Pancreas (tissue), 10 donors: ENCODE results near the gene ARHGAP4. TPM values are rescaled to one million over a fixed set of nuclear protein-coding genes. Genes with fewer than 3 reads are reported as not detected.
A peak's percentile ranks its signal among the peaks of the same experiment; 100 is the strongest.

Experiments used
- ATAC-seq, 4 donors: fragments of 200-7000 bp; cut with Tn5 transposase; one replicate each; pipeline versions ENCODE4 v1.8.0 to v1.9.1; 2020; ENCODE audit warnings: mild to moderate bottlenecking in 4 of 4, moderate library complexity in 4 of 4
- DNase-seq, 6 donors: peaks; one replicate each; pipeline ENCODE4 v3.0.0-alpha.2; 2020
- FAIRE-seq: peaks from 2 replicates; lab custom pipeline; 2012; peaks lifted over from hg19 to GRCh38; lab: Jason Lieb, UNC
- H3K27ac ChIP-seq, 4 donors: fragments of 200-600 bp; sonication (generic); 1 replicate in 3 of 4; 2 replicates in 1 of 4; pipeline versions ENCODE4 v1.5.0 to v1.8.0; 2020
- H3K27me3 ChIP-seq, 4 donors: fragments of 200-600 bp; one replicate each; pipeline ENCODE4 v1.8.0; 2021
- H3K36me3 ChIP-seq, 3 donors: fragments of 200-600 bp; sonication (generic) in 1 of 3; one replicate each; pipeline versions ENCODE4 v1.5.0 to v1.8.0; 2020 to 2021
- H3K4me1 ChIP-seq, 3 donors: fragments of 200-600 bp; one replicate each; pipeline ENCODE4 v1.8.0; 2021
- H3K4me3 ChIP-seq, 4 donors: fragments of 200-600 bp; sonication (generic) in 2 of 4; one replicate each; pipeline versions ENCODE4 v1.5.0 to v1.8.0; 2020 to 2021
- H3K9me3 ChIP-seq, 4 donors: fragments of 200-600 bp; one replicate each; pipeline ENCODE4 v1.8.0; 2021
- CTCF ChIP-seq, 4 donors: fragments of 200-600 bp; sonication (generic) in 3 of 4; IDR thresholded peaks; one replicate each; pipeline versions ENCODE4 v1.5.0 to v1.8.0; 2021; ENCODE audit warnings: antibody characterized with exemption in 4 of 4
- WGBS, 2 donors: extraction: QIAGEN DNeasy Blood & Tissue Kit; methylation state at CpG; one replicate each; pipeline ENCODE4 v1.1.7; 2013; 5-methylcytosine and 5-hydroxymethylcytosine counted together
- intact Hi-C, 3 donors: fragments of 100-400 bp; cut with DNase I; formaldehyde crosslinking; loops; one replicate each; pipeline versions ENCODE4 v1.11.1 to v1.14.2; 2022
- polyA plus RNA-seq, 2 donors: library from polyadenylated mRNA; stranded (reverse); fragments of 200-250 nt; gene quantifications; one replicate each; pipeline ENCODE4 v1.2.3, GENCODE V29; 2013
- total RNA-seq, 6 donors: library from RNA; stranded (reverse); fragmentation: NEBNext Ultra II Directional in 4 of 6; extraction: Animal tissue kit (Norgen Biotek cat#: 25700) in 4 of 6; gene quantifications; one replicate each; pipeline versions ENCODE4 v1.2.1 to v1.2.4, GENCODE V29; 2021 to 2023
- donor health status: healthy with polysubstance abuse.
- donor health status: DM: no; HTN: no; CAD: no; lungs with moderate emphysema.
- donor health status: DM: no; HTN: no; CAD: no.
- donor health status: control.
- donor health status: control.
- donor health status: Bipolar disorder and iron deficiency.
- donor health status: DM: yes; HTN: yes; CAD: no.
- donor health status: DM: no; HTN: no; CAD: no.
- donor health status: DM: no; HTN: no; CAD: no.
- donor health status: DM: yes; HTN: yes; CAD: no.

ARHGAP4 gene
- total and polyA plus RNA-seq, 8 donors = 1.9 to 71.7 (median 10.1) TPM

GRCh38 chrX:153969904-153970356, 43.9 kb upstream of the ARHGAP4 start:
- DNase-seq (peak in 3 of 6 donors; percentile 38 to 65 (median 62)), ATAC-seq (no peak), FAIRE-seq (no peak)
- Histone ChIP-seq H3K27me3 (no peaks in the 10 kb centered on the region), H3K4me3 (peak overlapping the region; percentile 2 to 92 (median 44)), H3K27ac (peak overlapping the region in 2 of 4 donors; percentile 12 to 36), H3K4me1 (peaks cover 0 to 12% (median 0%) of the 10 kb centered on the region in 3 donors), H3K36me3 (no peaks in the 10 kb centered on the region), H3K9me3 (no peaks in the 10 kb centered on the region)
- intact Hi-C loops = no loop called here
- 2 to 24% methylated on average over 26 of the region's 26 CpGs for WGBS, 2 donors
- no peak for TF ChIP-seq CTCF (IDR thresholded peaks at IDR 0.05)

GRCh38 chrX:153969125-153969903, 43.2 kb upstream of the ARHGAP4 start:
- no peak for ATAC-seq
- Histone ChIP-seq H3K36me3 (no peaks in the 10 kb centered on the region), H3K9me3 (no peaks in the 10 kb centered on the region), H3K4me3 (peak overlapping the region; percentile 2 to 92 (median 44)), H3K27me3 (no peaks in the 10 kb centered on the region), H3K27ac (peak overlapping the region in 2 of 4 donors; percentile 12 to 36), H3K4me1 (peaks cover 0 to 6% (median 0%) of the 10 kb centered on the region in 3 donors)
- intact Hi-C loops = no loop called here
- no peak for FAIRE-seq
- no peak for TF ChIP-seq CTCF (IDR thresholded peaks at IDR 0.05)
- 16 to 47% methylated on average over 25 of the region's 25 CpGs for WGBS, 2 donors
- DNase-seq = peak in 2 of 6 donors; percentile 58 to 76

- TF ChIP-seq CTCF (IDR thresholded peaks at IDR 0.05) = no peak
- Histone ChIP-seq H3K4me1 (peaks cover 0 to 6% (median 0%) of the 10 kb centered on the region in 3 donors), H3K36me3 (no peaks in the 10 kb centered on the region), H3K4me3 (peak overlapping the region in 1 of 4 donors; percentile 66), H3K27me3 (no peaks in the 10 kb centered on the region), H3K27ac (peak overlapping the region in 1 of 4 donors; percentile 36), H3K9me3 (no peaks in the 10 kb centered on the region)
- FAIRE-seq (no peak), ATAC-seq (no peak), DNase-seq (peak in 2 of 6 donors; percentile 55 to 64)
- 11 to 41% methylated on average over 12 of the region's 12 CpGs for WGBS, 2 donors
- intact Hi-C loops = no loop called here
Observed at GRCh38 chrX:153968754-153969124, 42.7 kb upstream of the ARHGAP4 start.

GRCh38 chrX:153968255-153968654, 42.2 kb upstream of the ARHGAP4 start:
- WGBS, 2 donors = 41 to 76% methylated on average over 9 of the region's 9 CpGs
- no peaks in the 10 kb centered on the region for H3K27me3 ChIP-seq
- peak overlapping the region in 1 of 4 donors; percentile 36 for H3K27ac ChIP-seq
- ATAC-seq (no peak), DNase-seq (peak in 1 of 6 donors; percentile 38), FAIRE-seq (no peak)
- no peak for TF ChIP-seq CTCF (IDR thresholded peaks at IDR 0.05)
- peaks cover 0 to 6% (median 0%) of the 10 kb centered on the region in 3 donors for H3K4me1 ChIP-seq
- H3K36me3 ChIP-seq = no peaks in the 10 kb centered on the region
- no peaks in the 10 kb centered on the region for H3K9me3 ChIP-seq
- H3K4me3 ChIP-seq = peak overlapping the region in 1 of 4 donors; percentile 66
- intact Hi-C loops = no loop called here
